KOPT-K1 (cell line): ENCODE data around the gene MEGF11.

Source experiments
- H3K27ac ChIP-seq: fragments of 200-600 bp; sonication (generic); 2 replicates; pipeline ENCODE4 v1.5.1; 2016; ENCODE audit warnings: antibody characterized with exemption, mild to moderate bottlenecking, low read depth, low read length; ENCODE audit not compliant: poor library complexity, severe bottlenecking
- H3K36me3 ChIP-seq: fragments of 200-600 bp; sonication (generic); 2 replicates; pipeline ENCODE4 v1.5.1; 2017; ENCODE audit warnings: antibody characterized with exemption, mild to moderate bottlenecking, low read length, moderate library complexity; ENCODE audit not compliant: insufficient read depth
- H3K9me3 ChIP-seq: fragments of 200-600 bp; sonication (generic); 2 replicates; pipeline ENCODE4 v1.5.1; 2017; ENCODE audit warnings: antibody characterized with exemption, low read length, mild to moderate bottlenecking; ENCODE audit not compliant: insufficient read depth, poor library complexity, severe bottlenecking

MEGF11 gene

GRCh38 chr15:66084704-66085103 lies 168.8 kb downstream of the MEGF11 start:
- no peaks in the 10 kb centered on the region for H3K9me3 ChIP-seq
- H3K27ac ChIP-seq = no peak overlapping the region
- no peaks in the 10 kb centered on the region for H3K36me3 ChIP-seq

DNA sequence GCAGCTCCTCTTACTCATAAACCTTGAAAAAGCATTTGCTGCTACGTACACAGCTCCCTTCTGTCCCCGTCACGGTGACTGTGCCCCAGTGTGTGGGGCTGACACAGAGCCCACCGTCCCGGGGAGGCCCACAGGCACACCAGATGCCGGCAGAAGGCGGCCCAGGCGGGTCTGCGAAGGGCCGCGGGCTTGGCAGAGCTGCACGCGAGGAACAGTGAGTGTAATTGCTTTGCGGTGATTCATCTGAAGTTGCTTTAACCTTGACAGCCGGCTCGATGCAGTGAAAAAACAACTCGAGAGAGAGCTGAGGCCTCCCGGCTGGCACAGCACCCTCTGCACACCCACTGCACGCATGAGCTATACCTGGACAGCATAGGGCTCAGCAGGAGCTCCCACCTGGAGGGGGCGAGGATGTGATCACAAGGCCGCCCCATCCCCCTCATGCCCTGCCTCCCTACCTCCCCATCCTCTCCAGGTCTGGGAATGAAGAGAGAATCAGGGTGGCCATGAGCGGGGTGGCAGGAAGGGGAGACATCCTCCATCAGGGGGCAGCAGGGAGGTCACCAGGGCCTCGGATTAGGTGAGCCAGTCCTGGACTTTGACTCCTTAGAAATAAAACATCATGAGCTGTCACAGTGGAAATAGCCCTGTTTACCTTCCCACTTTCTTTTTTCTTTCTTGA lies 172.7 kb downstream of the MEGF11 start:
- H3K9me3 ChIP-seq = no peaks in the 10 kb centered on the region
- H3K27ac ChIP-seq = no peak overlapping the region
- no peaks in the 10 kb centered on the region for H3K36me3 ChIP-seq

- H3K27ac ChIP-seq = no peak overlapping the region
- H3K36me3 ChIP-seq = no peaks in the 10 kb centered on the region
- no peaks in the 10 kb centered on the region for H3K9me3 ChIP-seq
These were observed 174.6 kb downstream of the MEGF11 start for GRCh38 chr15:66078929-66079275.

GRCh38 chr15:66078196-66078928 lies 175.2 kb downstream of the MEGF11 start:
- Histone ChIP-seq H3K27ac (no peak overlapping the region), H3K36me3 (no peaks in the 10 kb centered on the region), H3K9me3 (no peaks in the 10 kb centered on the region)

- Histone ChIP-seq H3K9me3 (no peaks in the 10 kb centered on the region), H3K36me3 (no peaks in the 10 kb centered on the region), H3K27ac (no peak overlapping the region)
These were observed 176.3 kb downstream of the MEGF11 start for GRCh38 chr15:66077320-66077663.

DNA sequence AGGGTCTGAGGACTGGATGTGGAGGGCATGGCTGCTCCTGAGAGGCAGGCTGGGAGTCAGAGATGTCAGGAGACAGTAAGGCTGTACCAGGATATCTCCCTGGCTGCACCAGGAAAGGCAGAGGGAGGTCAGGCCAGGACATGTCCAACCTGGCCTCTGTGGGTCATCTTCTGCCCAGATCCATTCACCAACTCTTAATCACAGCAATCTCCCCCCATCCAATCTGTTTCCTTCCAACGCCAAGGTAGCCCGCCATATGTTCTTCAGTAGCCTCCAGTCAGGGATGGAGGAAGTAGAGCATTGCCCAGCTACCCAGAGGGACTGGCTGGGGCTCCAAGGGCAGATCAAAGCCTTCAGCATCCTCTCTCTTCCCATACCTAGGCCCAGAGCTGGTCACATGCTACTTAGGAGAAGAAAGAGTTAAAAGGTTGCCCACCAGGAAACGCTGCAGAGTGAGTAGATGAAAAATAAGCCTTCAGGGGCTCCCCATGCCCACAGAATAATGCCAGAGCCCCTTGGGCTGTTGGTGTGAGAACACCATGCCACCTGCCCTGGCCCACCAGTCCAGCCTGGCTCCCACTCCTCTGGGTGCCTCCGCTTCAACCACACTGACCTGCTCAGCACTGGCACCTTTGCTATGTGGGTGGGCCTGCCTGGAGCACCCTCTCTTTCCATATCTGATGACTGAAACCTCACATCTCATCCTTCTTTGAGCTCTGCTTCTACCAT lies 176.8 kb downstream of the MEGF11 start:
- H3K9me3 ChIP-seq = no peaks in the 10 kb centered on the region
- H3K36me3 ChIP-seq = no peaks in the 10 kb centered on the region
- H3K27ac ChIP-seq = no peak overlapping the region

DNA sequence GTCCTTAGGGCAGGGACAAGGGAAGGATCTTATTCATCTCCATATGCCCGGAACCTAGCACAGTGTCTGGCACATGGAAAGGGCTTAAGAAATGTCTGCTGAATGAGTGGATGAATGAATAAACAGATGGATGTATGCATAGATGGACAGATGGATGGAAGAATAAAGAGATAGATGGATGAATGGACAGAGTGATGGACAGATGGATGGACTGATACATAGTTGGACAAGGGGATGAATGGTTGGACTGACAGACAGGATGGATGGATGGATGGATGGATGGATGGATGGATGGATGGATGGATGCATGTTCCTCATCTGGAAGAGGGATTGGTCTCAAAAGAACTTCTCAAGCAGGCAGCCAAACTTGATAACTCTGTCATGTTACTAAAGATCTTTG lies 177.6 kb downstream of the MEGF11 start:
- no peak overlapping the region for H3K27ac ChIP-seq
- H3K9me3 ChIP-seq = no peaks in the 10 kb centered on the region
- no peaks in the 10 kb centered on the region for H3K36me3 ChIP-seq

DNA sequence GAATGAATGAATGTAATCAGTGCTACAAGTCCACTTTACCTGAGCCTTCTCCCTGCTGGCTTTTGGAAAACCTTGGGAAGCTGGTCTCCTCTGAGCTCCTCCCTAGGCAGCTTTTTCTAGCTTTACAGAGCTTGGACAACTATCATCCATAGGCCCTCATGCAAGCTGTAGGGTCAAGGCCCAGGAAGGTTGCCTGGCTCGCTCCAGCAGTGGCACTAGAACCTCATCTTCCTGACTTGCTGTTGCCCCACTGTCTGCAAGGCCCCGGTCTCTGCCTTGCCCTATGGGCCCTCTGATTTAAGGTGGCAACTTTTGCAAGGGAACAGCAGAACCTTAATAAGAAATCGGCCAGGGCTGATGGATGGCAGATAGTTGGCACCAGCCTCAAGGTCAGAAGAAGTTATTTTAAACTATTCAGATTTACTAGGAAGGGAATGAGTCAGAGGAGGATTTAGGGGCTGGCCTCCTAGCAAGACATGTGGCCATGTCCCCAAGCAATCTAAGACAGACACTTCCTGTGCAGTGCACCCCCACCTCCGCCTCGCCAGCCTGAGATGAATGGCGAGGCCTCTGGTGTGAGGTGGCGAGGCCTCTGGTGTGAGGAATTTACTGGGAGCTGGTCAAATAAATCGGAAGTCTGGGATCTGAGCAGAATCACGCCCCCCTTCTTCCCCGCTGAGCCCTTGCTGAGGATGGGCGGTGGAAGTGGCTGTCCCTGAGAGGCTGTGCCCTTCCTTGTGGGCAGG lies 180.8 kb downstream of the MEGF11 start:
- no peaks in the 10 kb centered on the region for H3K36me3 ChIP-seq
- H3K27ac ChIP-seq = no peak overlapping the region

GRCh38 chr15:66071921-66072295 lies 181.6 kb downstream of the MEGF11 start:
- no peaks in the 10 kb centered on the region for H3K36me3 ChIP-seq
- no peaks in the 10 kb centered on the region for H3K9me3 ChIP-seq
- H3K27ac ChIP-seq = no peak overlapping the region

More for the DNA sequence above, 180.8 kb downstream of the MEGF11 start:
- no peaks in the 10 kb centered on the region for H3K9me3 ChIP-seq

- Histone ChIP-seq H3K36me3 (no peaks in the 10 kb centered on the region), H3K27ac (no peak overlapping the region), H3K9me3 (no peaks in the 10 kb centered on the region)
These were observed 182.2 kb downstream of the MEGF11 start for GRCh38 chr15:66071160-66071920.

DNA sequence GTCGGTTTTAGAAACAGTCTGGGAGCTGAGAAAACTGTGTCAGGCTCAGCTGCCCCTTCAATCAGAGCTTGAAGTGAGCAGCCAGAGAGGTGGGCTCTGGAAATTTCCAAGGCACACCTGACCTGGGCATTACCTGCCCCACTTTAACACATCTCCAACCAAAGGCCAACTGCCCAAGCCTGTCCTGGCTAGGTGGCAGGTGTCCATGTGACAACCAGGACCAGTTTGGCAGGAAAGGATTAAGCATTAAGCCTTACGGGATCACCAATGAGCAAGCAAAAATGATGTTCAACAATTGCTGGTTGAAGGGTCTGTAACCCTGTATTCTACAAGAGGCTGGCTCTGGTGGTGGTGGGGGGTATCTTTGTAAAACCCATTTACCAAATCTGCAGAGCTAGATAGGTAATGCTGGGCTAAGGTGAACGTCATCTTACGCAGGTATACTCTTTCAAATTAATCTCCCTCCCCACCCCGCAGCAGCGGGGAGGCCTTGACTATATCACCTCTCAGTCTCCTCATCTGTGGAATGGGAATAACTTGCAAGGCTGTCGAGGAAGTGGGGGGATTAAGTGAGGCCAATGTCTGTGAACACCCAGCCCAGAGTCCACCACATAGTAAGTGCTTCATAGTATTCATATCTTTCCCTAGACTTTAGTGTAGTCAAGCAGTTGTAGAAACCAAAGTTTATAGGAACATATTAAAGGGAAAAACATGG lies 183.2 kb downstream of the MEGF11 start:
- no peaks in the 10 kb centered on the region for H3K36me3 ChIP-seq
- H3K9me3 ChIP-seq = no peaks in the 10 kb centered on the region
- no peak overlapping the region for H3K27ac ChIP-seq

DNA sequence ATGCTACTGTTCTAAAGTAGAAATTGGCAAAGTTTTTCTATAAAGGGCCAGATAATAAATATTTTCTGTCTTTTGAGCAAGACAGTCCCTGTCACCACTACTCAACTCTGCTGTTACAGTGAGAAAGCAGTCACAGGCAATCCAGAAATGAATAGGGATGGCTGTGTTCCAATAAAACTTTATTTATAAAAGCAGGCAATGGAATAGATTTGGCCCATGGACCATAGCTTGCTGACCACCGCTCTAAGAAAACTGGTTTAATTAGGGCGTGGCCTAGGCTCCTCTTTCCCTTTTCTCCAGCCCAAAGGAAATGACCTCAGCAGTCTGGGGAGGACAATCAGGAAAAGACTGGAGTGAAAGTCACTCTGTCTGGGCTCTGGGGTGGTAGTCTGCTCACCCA lies 183.8 kb downstream of the MEGF11 start:
- H3K36me3 ChIP-seq = no peaks in the 10 kb centered on the region
- H3K27ac ChIP-seq = no peak overlapping the region
- H3K9me3 ChIP-seq = no peaks in the 10 kb centered on the region

DNA sequence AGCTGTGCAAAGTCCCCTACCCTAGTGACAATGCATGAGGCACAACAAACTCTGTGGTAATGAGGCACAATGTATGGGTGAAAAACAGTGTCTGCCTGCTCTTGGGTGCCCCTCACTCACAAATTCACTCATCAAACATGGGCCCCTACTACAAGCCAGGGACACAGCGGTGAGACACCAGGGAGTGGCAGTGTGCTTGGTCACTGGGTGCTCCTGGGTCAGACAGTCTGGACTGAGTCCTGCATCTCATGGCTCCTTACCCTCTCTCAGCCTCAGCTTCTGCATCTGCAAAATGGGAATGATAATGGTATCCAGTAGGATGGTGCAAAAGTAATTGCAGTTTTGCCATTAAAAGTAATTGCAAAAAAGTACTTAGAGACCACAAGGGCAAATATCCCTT lies 184.7 kb downstream of the MEGF11 start:
- no peak overlapping the region for H3K27ac ChIP-seq
- H3K36me3 ChIP-seq = no peaks in the 10 kb centered on the region
- H3K9me3 ChIP-seq = no peaks in the 10 kb centered on the region

GRCh38 chr15:66067687-66068086 lies 185.9 kb downstream of the MEGF11 start:
- Histone ChIP-seq H3K36me3 (no peaks in the 10 kb centered on the region), H3K9me3 (peaks cover under 1% of the 10 kb centered on the region), H3K27ac (no peak overlapping the region)
